BJ (cell line): ENCODE data around the gene SP3. TPM values are rescaled to one million over a fixed set of nuclear protein-coding genes. Genes with fewer than 3 reads are reported as not detected.

Experiments used
- CTCF ChIA-PET: fragments of 350-600 bp; formaldehyde crosslinking; extraction: SDS; loops from one replicate; lab custom pipeline; 2021; ENCODE audit warnings: antibody characterized with exemption, inconsistent platforms; lab: Yijun Ruan, JAX
- POLR2A ChIA-PET: fragments of 300-600 bp; sonication (Branson Sonifier 250); formaldehyde crosslinking; extraction: SDS; loops from one replicate; lab custom pipeline; 2021; ENCODE audit warnings: antibody characterized with exemption; lab: Charles Lee
- DNase-seq: peaks from one replicate; pipeline ENCODE4 v3.0.0-alpha.2; 2011; ENCODE audit warnings: low read depth
- H3K27me3 ChIP-seq: 2 replicates; pipeline ENCODE4 v1.6.0; 2011; ENCODE audit warnings: low read length; ENCODE audit not compliant: control insufficient read depth, insufficient read depth
- H3K36me3 ChIP-seq: 2 replicates; pipeline ENCODE4 v1.5.1; 2011; ENCODE audit warnings: low read length; ENCODE audit not compliant: control insufficient read depth, insufficient read depth
- H3K4me3 ChIP-seq: 2 replicates; pipeline ENCODE4 v1.5.1; 2011; ENCODE audit warnings: low read depth, mild to moderate bottlenecking, control low read depth, low read length
- CTCF ChIP-seq: IDR thresholded peaks from 2 replicates; pipeline ENCODE4 v1.5.1; 2011; ENCODE audit warnings: low read depth, mild to moderate bottlenecking, control low read depth, inconsistent platforms, low read length, moderate library complexity; ENCODE audit not compliant: insufficient read depth
- polyA plus RNA-seq: library from polyadenylated mRNA; depleted of rRNA; stranded (reverse); fragments of >200 nt; gene quantifications from 2 replicates; pipeline ENCODE4 v1.2.3, GENCODE V29; 2011

SP3 gene
- polyA plus RNA-seq, 1 experiment, result 33.2 TPM

- no peak for TF ChIP-seq CTCF
- peaks cover 1% of the 10 kb centered on the region; the same call in 1 of the 2 replicates for H3K36me3 ChIP-seq
- H3K27me3 ChIP-seq, result no peaks in the 10 kb centered on the region
- no peak overlapping the region for H3K4me3 ChIP-seq
- DNase-seq, result no peak
- ChIA-PET POLR2A (interaction anchor here (0.6 kb wide), 1 partner anchor 17 kb away, joined by 5 read pairs; no protein-coding TSS in a partner anchor), CTCF (interaction anchor here (0.8 kb wide), 1 partner anchor 9 kb away, joined by 3 read pairs; no protein-coding TSS in a partner anchor)
Observed at GRCh38 chr2:173940208-173941020, 24.8 kb downstream of the SP3 start.

DNA sequence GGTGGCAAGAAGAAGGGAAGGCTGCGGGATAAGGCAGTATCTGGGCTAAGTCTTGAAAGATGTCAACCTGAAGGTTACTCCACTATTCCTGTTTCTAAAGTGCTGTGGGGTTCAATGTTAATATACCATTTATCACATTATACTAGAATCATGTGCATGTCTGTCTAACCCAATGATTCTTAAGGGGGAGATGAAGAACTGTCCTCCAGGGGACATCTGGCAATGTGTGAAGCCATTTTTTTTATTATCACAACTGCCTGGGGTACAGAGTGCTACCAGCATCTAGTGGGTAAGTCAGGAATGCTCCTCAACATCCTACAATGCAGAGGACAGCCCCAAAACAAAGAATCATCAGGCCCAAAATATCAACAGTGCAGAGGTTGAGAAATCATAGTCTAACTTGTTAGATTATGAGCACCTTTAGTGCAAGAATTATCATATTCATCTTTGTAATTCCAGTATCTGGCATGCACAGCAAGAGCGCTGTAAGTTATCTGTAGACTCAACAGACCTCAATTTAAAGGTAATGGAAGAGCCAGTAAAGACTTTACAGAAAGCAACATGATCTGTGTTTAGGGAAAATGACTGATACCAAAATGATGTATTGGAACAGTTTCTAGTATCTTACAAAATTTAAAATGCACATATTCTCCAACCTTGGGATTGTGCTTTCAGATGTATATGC is 26.3 kb downstream of the SP3 start:
- ChIA-PET CTCF (interaction anchor here (0.6 kb wide), 1 partner anchor 687 kb away, joined by 3 read pairs; no protein-coding TSS in a partner anchor), POLR2A (interaction anchor here (0.6 kb wide), 1 partner anchor 1193 kb away, joined by 3 read pairs; no protein-coding TSS in a partner anchor)
- no peak for TF ChIP-seq CTCF
- Histone ChIP-seq H3K4me3 (no peak overlapping the region), H3K27me3 (no peaks in the 10 kb centered on the region), H3K36me3 (peaks cover 1% of the 10 kb centered on the region; the same call in 1 of the 2 replicates)
- no peak for DNase-seq

- CTCF ChIA-PET, result no interaction called here
Observed at GRCh38 chr2:173935305-173935704, 29.9 kb downstream of the SP3 start.

GRCh38 chr2:173934895-173935294 is 30.3 kb downstream of the SP3 start:
- H3K36me3 ChIP-seq, result 0 out of 2 replicates have a peak, but pooled peaks cover 2% of the 10 kb centered on the region
- no peak for TF ChIP-seq CTCF
- CTCF ChIA-PET, result no interaction called here
- no peak overlapping the region for H3K4me3 ChIP-seq
- DNase-seq, result no peak
- POLR2A ChIA-PET, result no interaction called here
- no peaks in the 10 kb centered on the region for H3K27me3 ChIP-seq

More at GRCh38 chr2:173935305-173935704, 29.9 kb downstream of the SP3 start:
- no peak for DNase-seq
- H3K36me3 ChIP-seq, result 0 out of 2 replicates have a peak, but pooled peaks cover 2% of the 10 kb centered on the region
- no peak overlapping the region for H3K4me3 ChIP-seq
- no peak for TF ChIP-seq CTCF
- H3K27me3 ChIP-seq, result no peaks in the 10 kb centered on the region
- POLR2A ChIA-PET, result no interaction called here

GRCh38 chr2:173931751-173932150 is 33.4 kb downstream of the SP3 start:
- ChIA-PET POLR2A (no interaction called here), CTCF (interaction anchor here (1.5 kb wide), 1 partner anchor 9 kb away, joined by 3 read pairs; no protein-coding TSS in a partner anchor)
- no peaks in the 10 kb centered on the region for H3K27me3 ChIP-seq
- TF ChIP-seq CTCF, result no peak
- no peak for DNase-seq
- no peak overlapping the region for H3K4me3 ChIP-seq
- peaks cover 2% of the 10 kb centered on the region; the same call in 1 of the 2 replicates for H3K36me3 ChIP-seq
